Esophagus squamous epithelium (tissue), 5 donors: ENCODE measurements around the gene CHST10. TPM values are rescaled to one million over a fixed set of nuclear protein-coding genes. Genes with fewer than 3 reads are reported as not detected.

Experiments used
- DNase-seq: peaks from one replicate; lab custom pipeline; 2025; lab: John Stamatoyannopoulos, UW
- H3K27ac ChIP-seq, 4 donors: fragments of 200-600 bp; sonication (generic); one replicate each; pipeline ENCODE4 v1.5.1; 2016 to 2019; ENCODE audit warnings: mild to moderate bottlenecking in 1 of 4
- H3K27me3 ChIP-seq, 4 donors: fragments of 200-600 bp; sonication (generic); 1 replicate in 3 of 4; 2 replicates in 1 of 4; pipeline versions ENCODE4 v1.5.1 to v1.6.0; 2017 to 2021; ENCODE audit warnings: antibody characterized with exemption in 1 of 4
- H3K36me3 ChIP-seq, 3 donors: fragments of 200-600 bp; sonication (generic); one replicate each; pipeline ENCODE4 v1.5.1; 2016 to 2019
- H3K4me1 ChIP-seq, 3 donors: fragments of 200-600 bp; sonication (generic); one replicate each; pipeline ENCODE4 v1.5.1; 2017 to 2019
- H3K4me3 ChIP-seq, 4 donors: fragments of 200-600 bp; sonication (generic); 1 replicate in 3 of 4; 2 replicates in 1 of 4; pipeline ENCODE4 v1.5.1; 2016 to 2019; ENCODE audit warnings: mild to moderate bottlenecking in 2 of 4, moderate library complexity in 1 of 4
- H3K9me3 ChIP-seq, 3 donors: fragments of 200-600 bp; sonication (generic); one replicate each; pipeline ENCODE4 v1.5.1; 2016 to 2019
- POLR2A ChIP-seq, 4 donors: fragments of 450-650 bp; IDR thresholded peaks; one replicate each; pipeline ENCODE4 v1.6.1; 2017; ENCODE audit warnings: antibody characterized with exemption in 4 of 4, mild to moderate bottlenecking in 4 of 4, moderate library complexity in 3 of 4
- WGBS, 2 donors: methylation state at CpG; one replicate each; pipeline ENCODE4 v1.1.5; 2018; 5-methylcytosine and 5-hydroxymethylcytosine counted together
- intact Hi-C: fragments of 100-400 bp; cut with DNase I; formaldehyde crosslinking; loops from one replicate; pipeline ENCODE4 v1.15.0; 2022
- total RNA-seq, 4 donors: library from RNA; depleted of rRNA; stranded (reverse); fragments of >200 nt; gene quantifications; one replicate each; pipeline ENCODE4 v1.1.0, GENCODE V29; 2016
- TF ChIP-seq, protein P1 (sequence below), 6 experiments: fragments of 450-650 bp in 4 of 6; fragments of 200-600 bp in 2 of 6; sonication (generic) in 2 of 6; IDR thresholded peaks; one replicate each; pipeline ENCODE4 v1.5.1; 2016 to 2019; ENCODE audit warnings: antibody characterized with exemption in 6 of 6, mild to moderate bottlenecking in 4 of 6, moderate library complexity in 4 of 6
- donor health status: DM: yes; HTN: yes; CAD: no.

The CHST10 gene
- total RNA-seq, 4 donors from 2014 or later: 0.53 to 7.0 (median 3.2) TPM

DNA sequence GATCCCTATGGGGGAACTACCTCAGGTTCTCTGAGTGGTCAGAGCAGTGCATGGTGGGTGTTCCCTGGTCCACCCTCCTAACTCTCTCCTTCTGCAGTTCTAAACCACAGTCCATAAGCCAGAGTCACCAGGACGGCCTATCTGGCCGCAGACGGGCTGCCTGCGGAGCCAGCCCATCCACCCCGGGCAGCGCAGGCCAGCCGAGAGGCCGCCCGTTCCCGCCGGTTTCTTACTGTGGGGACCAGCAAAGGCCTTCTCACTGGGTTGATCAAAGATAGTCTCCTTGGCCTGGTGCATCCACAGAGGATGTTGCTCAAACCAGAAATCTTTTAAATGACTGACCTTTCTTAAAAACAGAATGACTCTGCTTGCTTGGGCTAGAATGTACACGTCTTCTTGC lies 9.6 kb upstream of the CHST10 start:
- no peaks in the 10 kb centered on the region for H3K4me1 ChIP-seq
- intact Hi-C loops: no loop called here
- TF ChIP-seq POLR2A (IDR thresholded peaks at IDR 0.05): no peak
- TF ChIP-seq, protein P1, sequence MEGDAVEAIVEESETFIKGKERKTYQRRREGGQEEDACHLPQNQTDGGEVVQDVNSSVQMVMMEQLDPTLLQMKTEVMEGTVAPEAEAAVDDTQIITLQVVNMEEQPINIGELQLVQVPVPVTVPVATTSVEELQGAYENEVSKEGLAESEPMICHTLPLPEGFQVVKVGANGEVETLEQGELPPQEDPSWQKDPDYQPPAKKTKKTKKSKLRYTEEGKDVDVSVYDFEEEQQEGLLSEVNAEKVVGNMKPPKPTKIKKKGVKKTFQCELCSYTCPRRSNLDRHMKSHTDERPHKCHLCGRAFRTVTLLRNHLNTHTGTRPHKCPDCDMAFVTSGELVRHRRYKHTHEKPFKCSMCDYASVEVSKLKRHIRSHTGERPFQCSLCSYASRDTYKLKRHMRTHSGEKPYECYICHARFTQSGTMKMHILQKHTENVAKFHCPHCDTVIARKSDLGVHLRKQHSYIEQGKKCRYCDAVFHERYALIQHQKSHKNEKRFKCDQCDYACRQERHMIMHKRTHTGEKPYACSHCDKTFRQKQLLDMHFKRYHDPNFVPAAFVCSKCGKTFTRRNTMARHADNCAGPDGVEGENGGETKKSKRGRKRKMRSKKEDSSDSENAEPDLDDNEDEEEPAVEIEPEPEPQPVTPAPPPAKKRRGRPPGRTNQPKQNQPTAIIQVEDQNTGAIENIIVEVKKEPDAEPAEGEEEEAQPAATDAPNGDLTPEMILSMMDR (IDR thresholded peaks at IDR 0.05): no peak
- H3K27me3 ChIP-seq: peaks cover 0 to 4% (median 0%) of the 10 kb centered on the region in 4 donors
- no peak overlapping the region for H3K27ac ChIP-seq
- peaks cover 0 to 5% (median 0%) of the 10 kb centered on the region in 3 donors for H3K9me3 ChIP-seq
- no peak overlapping the region for H3K4me3 ChIP-seq
- WGBS, 2 donors: 43 to 93% methylated on average over 1 to 7 of the region's 12 CpGs
- no peak for DNase-seq
- no peaks in the 10 kb centered on the region for H3K36me3 ChIP-seq

DNA sequence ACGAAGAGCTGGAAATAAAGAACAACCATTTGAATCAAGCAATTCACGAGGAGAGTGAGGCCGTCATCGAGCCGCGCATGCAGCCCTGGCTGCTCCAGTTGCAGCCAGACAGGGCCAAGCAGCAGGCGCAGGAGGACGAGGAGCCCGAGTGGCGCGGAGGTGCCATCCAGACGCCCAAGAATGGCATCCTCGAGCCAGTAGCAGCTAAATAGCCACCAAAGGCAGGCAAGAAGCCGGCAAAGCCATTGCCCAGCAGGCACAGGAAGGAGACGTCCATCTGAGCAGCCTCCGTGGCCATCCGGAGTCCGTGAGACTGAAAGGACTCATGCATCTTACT lies 8.9 kb upstream of the CHST10 start:
- TF ChIP-seq, protein P1 (IDR thresholded peaks at IDR 0.05): no peak
- TF ChIP-seq POLR2A (IDR thresholded peaks at IDR 0.05): no peak
- DNase-seq: no peak
- no peak overlapping the region for H3K27ac ChIP-seq
- H3K4me1 ChIP-seq: no peaks in the 10 kb centered on the region
- intact Hi-C loops: no loop called here
- peaks cover 0 to 4% (median 0%) of the 10 kb centered on the region in 4 donors for H3K27me3 ChIP-seq
- H3K36me3 ChIP-seq: no peaks in the 10 kb centered on the region
- 80 to 81% methylated on average over 13 to 17 of the region's 18 CpGs for WGBS, 2 donors
- no peak overlapping the region for H3K4me3 ChIP-seq
- H3K9me3 ChIP-seq: peaks cover 0 to 5% (median 0%) of the 10 kb centered on the region in 3 donors

DNA sequence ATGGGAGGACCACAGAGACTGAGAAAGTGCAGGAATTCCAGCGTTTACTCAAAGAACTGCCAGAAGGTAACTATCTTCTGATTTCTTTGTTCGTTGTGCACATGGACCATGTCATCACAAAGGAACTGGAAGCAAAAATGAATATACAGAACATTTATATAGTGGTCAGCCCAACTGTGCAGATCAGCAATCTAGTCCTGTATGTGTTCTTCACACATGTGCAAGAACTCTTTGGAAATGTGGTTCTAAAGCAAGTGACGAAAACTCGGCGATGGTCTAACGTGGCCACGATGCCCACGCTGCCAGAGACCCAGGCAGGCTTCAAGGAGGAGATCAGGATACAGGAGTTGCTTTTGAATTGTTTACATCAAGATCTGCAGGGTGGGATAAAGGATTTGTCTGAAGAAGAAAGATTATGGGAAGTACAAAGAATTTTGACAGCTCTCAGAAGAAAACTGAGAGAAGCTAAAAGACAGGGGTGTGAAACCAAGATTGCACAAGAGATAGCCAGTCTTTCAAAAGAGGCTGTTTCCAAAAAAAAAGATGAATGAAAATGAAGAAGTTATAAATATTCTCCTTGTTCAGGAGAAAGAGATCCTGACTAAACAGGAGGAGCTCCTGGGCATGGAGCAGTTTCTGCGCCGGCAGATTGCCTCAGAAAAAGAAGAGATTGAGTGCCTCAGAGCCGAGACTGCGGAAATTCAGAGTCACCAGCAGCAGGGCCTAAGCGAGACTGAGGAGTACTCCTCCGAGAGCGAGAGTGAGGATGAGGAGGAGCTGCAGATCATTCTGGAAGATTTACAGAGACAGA lies 8.3 kb upstream of the CHST10 start:
- Histone ChIP-seq H3K27me3 (peaks cover 0 to 4% (median 0%) of the 10 kb centered on the region in 4 donors), H3K27ac (no peak overlapping the region), H3K4me1 (no peaks in the 10 kb centered on the region), H3K36me3 (no peaks in the 10 kb centered on the region), H3K9me3 (no peaks in the 10 kb centered on the region), H3K4me3 (no peak overlapping the region)
- no peak for TF ChIP-seq POLR2A (IDR thresholded peaks at IDR 0.05)
- TF ChIP-seq, protein P1 (IDR thresholded peaks at IDR 0.05): no peak
- 72 to 88% methylated on average over 15 of the region's 15 CpGs for WGBS, 2 donors
- DNase-seq: no peak
- intact Hi-C loops: no loop called here

DNA sequence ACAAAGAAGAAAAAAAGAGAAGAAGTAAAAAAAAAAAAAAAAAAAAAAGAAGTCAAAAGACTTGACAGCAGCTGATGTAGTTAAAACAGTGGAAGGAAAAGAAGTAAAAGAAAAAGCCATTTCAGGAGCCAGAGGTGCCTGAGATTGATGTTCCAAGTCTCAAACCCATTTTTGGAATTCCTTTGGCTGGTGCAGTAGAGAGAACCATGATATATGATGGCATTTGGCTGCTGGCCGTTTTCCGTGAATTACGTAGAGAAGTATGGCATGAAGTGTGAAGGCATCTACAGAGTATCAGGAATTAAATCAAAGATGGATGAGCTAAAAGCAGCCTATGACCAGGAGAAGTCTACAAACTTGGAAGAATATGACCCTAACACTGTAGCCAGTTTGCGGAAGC lies 7.6 kb upstream of the CHST10 start:
- Histone ChIP-seq H3K4me3 (no peak overlapping the region), H3K4me1 (no peaks in the 10 kb centered on the region), H3K27ac (no peak overlapping the region), H3K36me3 (no peaks in the 10 kb centered on the region), H3K9me3 (no peaks in the 10 kb centered on the region), H3K27me3 (peaks cover 0 to 4% (median 0%) of the 10 kb centered on the region in 4 donors)
- TF ChIP-seq, protein P1 (IDR thresholded peaks at IDR 0.05): no peak
- TF ChIP-seq POLR2A (IDR thresholded peaks at IDR 0.05): no peak
- 66 to 81% methylated on average over 4 of the region's 4 CpGs for WGBS, 2 donors
- DNase-seq: no peak
- intact Hi-C loops: no loop called here

DNA sequence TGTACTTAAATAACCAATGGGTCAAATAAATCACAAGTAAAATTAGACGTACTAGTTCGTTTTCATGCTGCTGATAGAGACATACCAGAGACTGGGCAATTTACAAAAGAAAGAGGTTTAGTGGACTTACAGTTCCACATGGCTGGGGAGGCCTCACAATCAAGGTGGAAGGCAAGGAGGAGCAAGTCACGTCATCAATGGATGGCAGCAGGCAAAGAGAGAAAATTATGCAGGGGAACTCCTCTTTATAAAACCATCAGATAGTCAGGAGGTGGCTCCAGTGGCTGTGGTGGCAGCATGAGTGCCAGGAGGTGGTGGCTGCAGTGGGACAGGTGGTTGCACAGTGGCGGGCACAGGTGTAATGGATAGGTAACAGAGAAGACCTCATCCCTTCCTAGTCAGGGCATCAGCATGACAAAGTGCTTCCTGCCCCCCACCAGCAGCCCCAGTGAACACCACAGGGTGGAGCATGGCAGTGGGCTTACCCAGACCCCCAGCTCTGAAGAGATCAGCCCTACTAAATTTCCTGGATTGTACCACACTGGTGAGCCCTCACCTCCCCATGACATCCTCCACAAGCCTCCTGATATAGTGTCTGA lies 6.9 kb upstream of the CHST10 start:
- DNase-seq: no peak
- no peaks in the 10 kb centered on the region for H3K4me1 ChIP-seq
- intact Hi-C loops: no loop called here
- no peak for TF ChIP-seq POLR2A (IDR thresholded peaks at IDR 0.05)
- TF ChIP-seq, protein P1 (IDR thresholded peaks at IDR 0.05): no peak
- H3K9me3 ChIP-seq: no peaks in the 10 kb centered on the region
- no peak overlapping the region for H3K27ac ChIP-seq
- H3K4me3 ChIP-seq: no peak overlapping the region
- no peaks in the 10 kb centered on the region for H3K36me3 ChIP-seq
- WGBS, 2 donors: 74 to 75% methylated on average over 4 of the region's 4 CpGs
- H3K27me3 ChIP-seq: peaks cover 0 to 4% (median 0%) of the 10 kb centered on the region in 4 donors
